GM06990 (cell line): ENCODE measurements around the gene SLC16A6.

ENCODE experiments used
- DNase-seq: peaks from one replicate; pipeline ENCODE4 v3.0.0-alpha.2; 2011; ENCODE audit not compliant: insufficient read length; ENCODE audit errors: extremely low read depth
- H3K27me3 ChIP-seq: replicated peaks from 2 replicates; pipeline ENCODE4 v1.6.0; 2011; ENCODE audit warnings: low read length; ENCODE audit not compliant: control insufficient read depth, insufficient read depth
- H3K36me3 ChIP-seq: 2 replicates; pipeline ENCODE4 v1.5.1; 2011; ENCODE audit warnings: low read length; ENCODE audit not compliant: control insufficient read depth, insufficient read depth
- H3K4me3 ChIP-seq: replicated peaks from 2 replicates; pipeline ENCODE4 v1.5.1; 2011; ENCODE audit warnings: low read depth, mild to moderate bottlenecking, control low read depth, low read length
- TF ChIP-seq, protein P1 (sequence below): IDR thresholded peaks from 2 replicates; pipeline ENCODE4 v1.5.1; 2011; ENCODE audit warnings: low read length, control low read depth, mild to moderate bottlenecking, inconsistent platforms; ENCODE audit not compliant: insufficient read depth, poor library complexity, severe bottlenecking

The SLC16A6 gene

DNA sequence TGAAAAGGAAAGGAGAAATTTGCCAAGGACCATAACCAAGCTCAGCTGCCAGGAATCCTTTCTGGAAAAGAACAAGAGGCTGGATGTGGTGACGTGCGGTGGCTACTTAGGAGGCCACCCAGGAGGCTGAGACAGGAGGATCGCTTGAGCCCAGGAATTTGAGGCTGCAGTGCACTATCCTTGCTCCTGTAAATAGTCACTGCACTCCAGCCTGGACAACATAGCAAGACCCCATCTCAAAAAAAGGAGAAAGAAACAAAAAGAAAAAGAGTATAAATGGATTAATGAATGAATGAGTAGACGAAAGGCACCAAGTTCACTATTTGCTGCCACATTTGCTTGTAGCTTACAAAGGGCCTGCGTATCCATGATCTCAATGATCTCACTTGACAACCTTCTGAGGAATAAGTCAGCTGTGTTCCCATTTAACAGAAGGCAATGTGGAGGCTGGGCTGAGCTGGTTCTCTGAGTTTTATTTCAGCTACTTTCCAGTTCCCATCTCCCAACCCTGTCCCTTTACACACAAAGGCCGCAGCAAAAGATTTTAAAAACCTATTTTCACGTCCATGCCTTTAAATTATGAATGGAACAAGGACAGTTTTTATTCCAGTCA lies 30.1 kb upstream of the SLC16A6 start:
- Histone ChIP-seq H3K4me3 (no peak overlapping the region), H3K36me3 (no peaks in the 10 kb centered on the region), H3K27me3 (no peaks in the 10 kb centered on the region)
- DNase-seq: no peak
- TF ChIP-seq, protein P1, sequence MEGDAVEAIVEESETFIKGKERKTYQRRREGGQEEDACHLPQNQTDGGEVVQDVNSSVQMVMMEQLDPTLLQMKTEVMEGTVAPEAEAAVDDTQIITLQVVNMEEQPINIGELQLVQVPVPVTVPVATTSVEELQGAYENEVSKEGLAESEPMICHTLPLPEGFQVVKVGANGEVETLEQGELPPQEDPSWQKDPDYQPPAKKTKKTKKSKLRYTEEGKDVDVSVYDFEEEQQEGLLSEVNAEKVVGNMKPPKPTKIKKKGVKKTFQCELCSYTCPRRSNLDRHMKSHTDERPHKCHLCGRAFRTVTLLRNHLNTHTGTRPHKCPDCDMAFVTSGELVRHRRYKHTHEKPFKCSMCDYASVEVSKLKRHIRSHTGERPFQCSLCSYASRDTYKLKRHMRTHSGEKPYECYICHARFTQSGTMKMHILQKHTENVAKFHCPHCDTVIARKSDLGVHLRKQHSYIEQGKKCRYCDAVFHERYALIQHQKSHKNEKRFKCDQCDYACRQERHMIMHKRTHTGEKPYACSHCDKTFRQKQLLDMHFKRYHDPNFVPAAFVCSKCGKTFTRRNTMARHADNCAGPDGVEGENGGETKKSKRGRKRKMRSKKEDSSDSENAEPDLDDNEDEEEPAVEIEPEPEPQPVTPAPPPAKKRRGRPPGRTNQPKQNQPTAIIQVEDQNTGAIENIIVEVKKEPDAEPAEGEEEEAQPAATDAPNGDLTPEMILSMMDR: no peak

DNA sequence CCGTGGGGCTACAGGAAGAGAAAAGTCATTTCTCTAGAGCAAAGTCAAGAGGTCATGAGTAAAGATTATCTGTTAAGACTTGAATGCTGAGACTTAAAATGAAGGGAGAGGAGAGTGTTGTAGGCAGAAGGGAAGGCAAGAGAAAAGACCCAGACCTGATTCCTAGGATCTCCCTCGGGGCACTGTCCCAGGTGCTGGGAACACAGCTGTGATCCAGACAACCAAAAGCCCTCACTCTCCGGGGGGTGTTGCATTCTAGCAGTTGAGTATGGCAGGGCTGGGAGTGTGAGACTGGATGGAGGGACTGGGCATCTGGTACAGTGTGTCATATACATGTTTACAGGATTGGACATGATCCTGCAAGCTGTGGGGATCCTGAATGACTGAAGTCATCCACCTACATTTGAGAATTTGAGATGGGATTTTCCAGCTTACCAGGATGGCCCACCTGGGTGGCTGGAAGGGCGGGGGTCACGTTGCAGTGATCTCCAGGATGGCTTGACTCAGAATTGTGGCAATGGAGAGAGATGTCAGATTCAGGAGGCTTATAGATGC lies 29.5 kb upstream of the SLC16A6 start:
- Histone ChIP-seq H3K36me3 (no peaks in the 10 kb centered on the region), H3K27me3 (no peaks in the 10 kb centered on the region), H3K4me3 (no peak overlapping the region)
- DNase-seq: no peak
- TF ChIP-seq, protein P1: no peak

DNA sequence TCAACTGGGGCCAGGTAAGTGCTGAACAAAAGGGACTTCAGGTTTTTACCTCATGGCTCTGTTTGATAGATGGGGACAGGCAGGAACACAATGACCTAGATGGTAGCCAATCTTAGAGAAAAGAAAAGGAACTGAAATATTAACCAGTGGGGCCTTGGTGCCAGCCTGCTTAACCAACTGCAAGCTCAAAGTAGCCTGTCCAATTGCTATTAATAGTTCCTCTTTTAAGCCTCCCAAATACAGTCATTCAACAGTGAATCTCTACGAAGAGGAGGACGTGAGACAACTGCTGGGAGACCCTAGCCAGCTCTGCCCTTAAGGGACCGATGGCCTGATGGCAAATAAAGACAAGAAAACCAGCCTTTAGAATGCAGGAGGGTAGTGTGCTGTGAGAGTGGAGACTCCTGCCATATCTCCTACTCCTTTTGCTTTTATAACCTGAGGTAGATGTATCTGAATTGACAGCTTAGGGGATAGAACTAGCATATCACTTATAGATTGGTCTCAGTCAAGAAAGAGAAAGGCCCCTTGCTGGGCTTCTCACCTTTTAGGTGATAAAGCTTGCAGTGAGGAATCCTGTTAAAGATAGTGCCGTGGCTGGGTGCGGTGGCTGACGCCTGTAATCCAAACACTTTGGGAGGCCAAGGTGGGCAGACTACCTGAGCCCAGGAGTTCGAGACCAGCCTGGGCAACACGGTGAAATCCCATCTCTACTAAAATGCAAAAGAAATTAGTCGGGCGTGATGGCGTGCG lies 28.7 kb upstream of the SLC16A6 start:
- TF ChIP-seq, protein P1: no peak
- no peaks in the 10 kb centered on the region for H3K27me3 ChIP-seq
- H3K4me3 ChIP-seq: no peak overlapping the region
- no peak for DNase-seq
- H3K36me3 ChIP-seq: no peaks in the 10 kb centered on the region

DNA sequence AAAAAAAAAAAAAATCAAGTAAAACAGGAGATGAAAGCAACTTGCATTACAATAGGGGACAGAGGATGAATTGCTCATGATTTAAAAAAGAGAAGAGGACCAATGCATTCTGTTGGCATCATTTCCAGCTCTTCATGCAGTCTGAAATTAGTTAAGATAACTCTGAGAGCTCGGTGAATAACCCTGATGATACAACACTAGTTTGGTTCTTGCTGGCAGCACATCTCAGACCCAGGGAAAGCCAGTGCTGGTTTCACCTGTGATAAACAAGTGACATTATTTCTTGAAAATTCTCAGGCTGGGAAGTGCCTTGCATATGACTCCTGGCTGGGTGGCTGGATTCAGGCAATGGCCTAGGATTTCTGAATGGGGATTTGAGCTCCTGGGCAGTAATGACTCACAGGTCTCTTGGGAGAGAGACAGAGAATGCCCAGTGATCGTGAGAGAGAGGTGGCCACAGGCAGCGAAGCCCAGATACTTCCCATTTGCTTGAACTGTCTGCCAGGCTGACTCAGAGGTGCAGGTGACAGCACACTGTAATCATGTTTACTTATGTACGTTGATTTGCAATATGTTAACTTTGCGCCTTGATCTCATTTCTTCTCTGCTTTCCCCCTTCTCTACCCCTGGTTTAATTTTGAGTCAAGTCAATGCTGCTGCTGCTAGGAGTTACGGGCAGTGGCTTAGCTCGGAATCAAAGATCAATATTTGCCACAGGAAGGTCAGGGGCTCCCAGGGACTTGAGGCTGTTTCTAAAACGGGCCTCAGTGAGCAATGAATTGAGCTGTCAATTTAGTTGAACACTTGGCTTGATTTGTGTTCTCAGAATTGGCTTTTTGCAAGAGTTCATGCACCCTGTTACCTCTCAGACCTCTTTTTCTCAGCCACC lies 27.4 kb upstream of the SLC16A6 start:
- DNase-seq: no peak
- no peaks in the 10 kb centered on the region for H3K27me3 ChIP-seq
- TF ChIP-seq, protein P1: no peak
- H3K36me3 ChIP-seq: no peaks in the 10 kb centered on the region
- no peak overlapping the region for H3K4me3 ChIP-seq

DNA sequence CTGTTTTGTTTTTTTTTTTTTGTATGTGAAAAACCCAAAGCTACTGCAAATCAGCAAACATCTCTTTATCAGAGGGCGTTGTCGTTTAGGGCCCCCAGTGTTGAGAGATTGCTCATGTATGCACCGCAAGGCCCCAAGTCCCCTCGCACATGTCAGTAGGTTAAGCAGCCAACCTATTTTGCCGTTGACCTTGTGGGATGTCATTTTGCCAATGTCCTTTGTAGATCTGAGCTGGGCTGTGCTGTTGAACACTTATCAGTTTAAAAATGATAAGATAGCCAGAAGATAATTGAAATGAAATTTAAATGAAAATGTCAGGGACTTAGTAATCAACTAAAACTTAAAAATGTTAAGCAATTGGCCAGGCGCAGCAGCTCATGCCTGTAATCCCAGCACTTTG lies 26.5 kb upstream of the SLC16A6 start:
- TF ChIP-seq, protein P1: no peak
- H3K36me3 ChIP-seq: no peaks in the 10 kb centered on the region
- no peak for DNase-seq
- H3K27me3 ChIP-seq: no peaks in the 10 kb centered on the region
- H3K4me3 ChIP-seq: no peak overlapping the region
